HEK293 (cell line): ENCODE measurements around the gene OPCML.

Source experiments
- CTCF ChIA-PET: fragments of 350-600 bp; formaldehyde crosslinking; extraction: SDS; loops from one replicate; lab custom pipeline; 2021; ENCODE audit warnings: antibody characterized with exemption; lab: Yijun Ruan, JAX
- POLR2A ChIA-PET: fragments of 300-600 bp; formaldehyde crosslinking; extraction: SDS; loops from one replicate; lab custom pipeline; 2020; ENCODE audit warnings: antibody characterized with exemption, inconsistent platforms; lab: Yijun Ruan, JAX
- H3K27ac ChIP-seq: fragments of 200-500 bp; sonication (Bioruptor generic); 2 replicates; pipeline ENCODE4 v1.5.1; 2014; ENCODE audit warnings: low read depth, low read length, control low read depth, inconsistent platforms; ENCODE audit errors: extremely low read depth
- H3K36me3 ChIP-seq, 2 experiments: fragments of 200-500 bp in 1 of 2; sonication (Bioruptor generic) in 1 of 2; 1 replicate in 1 of 2; 2 replicates in 1 of 2; pipeline ENCODE4 v1.5.1; 2014 to 2017; ENCODE audit warnings: inconsistent platforms in 2 of 2, low read length in 2 of 2; ENCODE audit not compliant: control insufficient read depth in 2 of 2, insufficient read depth in 1 of 2
- H3K4me1 ChIP-seq: fragments of 200-500 bp; sonication (Bioruptor generic); 2 replicates; pipeline ENCODE4 v1.5.1; 2014; ENCODE audit warnings: mild to moderate bottlenecking, low read length, inconsistent platforms; ENCODE audit not compliant: control insufficient read depth, insufficient read depth
- H3K4me3 ChIP-seq: 2 replicates; pipeline ENCODE4 v1.5.1; 2011; ENCODE audit warnings: low read depth, mild to moderate bottlenecking, control low read depth, low read length, moderate library complexity
- H3K9me3 ChIP-seq: fragments of 200-500 bp; sonication (Bioruptor generic); 2 replicates; pipeline ENCODE4 v1.5.1; 2014; ENCODE audit warnings: low read depth, low read length, inconsistent platforms; ENCODE audit not compliant: control insufficient read depth, insufficient read depth
- MYNN ChIP-seq: fragments of 450-650 bp; formaldehyde crosslinking; IDR thresholded peaks from 2 replicates; pipeline ENCODE4 v1.5.1; 2016; ENCODE audit warnings: missing biosample characterization, missing genetic modification characterization, borderline replicate concordance
- SP3 ChIP-seq: fragments of 450-650 bp; formaldehyde crosslinking; IDR thresholded peaks from 2 replicates; pipeline ENCODE4 v1.5.1; 2016; ENCODE audit warnings: missing biosample characterization, missing genetic modification characterization
- ZBTB1 ChIP-seq: fragments of 450-650 bp; formaldehyde crosslinking; IDR thresholded peaks from 2 replicates; pipeline ENCODE4 v1.5.1; 2016; ENCODE audit warnings: missing biosample characterization, missing genetic modification characterization
- ZIC2 ChIP-seq: fragments of 450-650 bp; formaldehyde crosslinking; IDR thresholded peaks from 2 replicates; pipeline ENCODE4 v1.5.1; 2016; ENCODE audit warnings: missing biosample characterization, missing genetic modification characterization
- ZNF112 ChIP-seq: fragments of 450-650 bp; formaldehyde crosslinking; IDR thresholded peaks from 2 replicates; pipeline ENCODE4 v1.5.0; 2017; ENCODE audit warnings: missing biosample characterization, missing genetic modification characterization
- ZNF138 ChIP-seq: fragments of 450-650 bp; formaldehyde crosslinking; IDR thresholded peaks from 2 replicates; pipeline ENCODE4 v1.5.1; 2016; ENCODE audit warnings: missing biosample characterization, missing genetic modification characterization, borderline replicate concordance
- ZNF223 ChIP-seq: fragments of 450-650 bp; formaldehyde crosslinking; IDR thresholded peaks from 2 replicates; pipeline ENCODE4 v1.5.1; 2016; ENCODE audit warnings: missing biosample characterization, missing genetic modification characterization
- ZNF354C ChIP-seq: fragments of 450-650 bp; formaldehyde crosslinking; IDR thresholded peaks from 2 replicates; pipeline ENCODE4 v1.5.1; 2016; ENCODE audit warnings: missing biosample characterization, missing genetic modification characterization, low read depth, borderline replicate concordance
- ZNF423 ChIP-seq: fragments of 450-650 bp; formaldehyde crosslinking; IDR thresholded peaks from 2 replicates; pipeline ENCODE4 v1.5.1; 2016; ENCODE audit warnings: missing biosample characterization, missing genetic modification characterization
- ZNF426 ChIP-seq: fragments of 450-650 bp; formaldehyde crosslinking; IDR thresholded peaks from 2 replicates; pipeline ENCODE4 v1.5.1; 2017; ENCODE audit warnings: missing biosample characterization, missing genetic modification characterization, mild to moderate bottlenecking, inconsistent platforms, moderate library complexity
- ZNF664 ChIP-seq: fragments of 450-650 bp; formaldehyde crosslinking; IDR thresholded peaks from 2 replicates; pipeline ENCODE4 v1.5.1; 2016; ENCODE audit warnings: missing biosample characterization, missing genetic modification characterization
- ZNF747 ChIP-seq: fragments of 450-650 bp; formaldehyde crosslinking; IDR thresholded peaks from 2 replicates; pipeline ENCODE4 v1.5.1; 2016; ENCODE audit warnings: missing biosample characterization, missing genetic modification characterization
- TF ChIP-seq, protein P1 (sequence below): fragments of 450-650 bp; IDR thresholded peaks from 2 replicates; pipeline ENCODE4 v1.5.1; 2018; ENCODE audit warnings: missing biosample characterization, mild to moderate bottlenecking, missing genetic modification characterization
- TF ChIP-seq, protein P2 (sequence below): fragments of 450-650 bp; formaldehyde crosslinking; IDR thresholded peaks from 2 replicates; pipeline ENCODE4 v1.5.1; 2016; ENCODE audit warnings: missing biosample characterization, missing genetic modification characterization

The OPCML gene

DNA sequence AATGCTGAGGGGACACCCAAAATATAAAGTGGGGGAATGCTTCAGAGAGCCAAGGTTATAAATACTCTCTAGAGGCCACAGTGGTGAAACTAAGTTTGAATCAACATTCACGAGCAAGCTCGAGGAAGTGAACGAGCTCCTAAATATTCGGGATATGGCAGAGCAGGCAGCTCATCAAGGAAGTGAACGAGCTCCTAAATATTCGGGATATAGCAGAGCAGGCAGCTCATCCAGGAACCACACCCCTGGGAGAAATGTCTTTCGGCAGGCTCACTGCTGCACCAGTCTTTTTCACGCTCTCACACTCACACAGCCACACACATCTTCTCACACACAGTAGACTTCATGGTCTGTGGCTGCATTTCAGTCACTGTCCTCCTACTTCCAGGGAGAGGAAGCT lies 787.5 kb downstream of the OPCML start:
- H3K4me1 ChIP-seq: no peaks in the 10 kb centered on the region
- CTCF ChIA-PET: no interaction called here
- POLR2A ChIA-PET: no interaction called here
- no peaks in the 10 kb centered on the region for H3K36me3 ChIP-seq
- TF ChIP-seq, protein P1, sequence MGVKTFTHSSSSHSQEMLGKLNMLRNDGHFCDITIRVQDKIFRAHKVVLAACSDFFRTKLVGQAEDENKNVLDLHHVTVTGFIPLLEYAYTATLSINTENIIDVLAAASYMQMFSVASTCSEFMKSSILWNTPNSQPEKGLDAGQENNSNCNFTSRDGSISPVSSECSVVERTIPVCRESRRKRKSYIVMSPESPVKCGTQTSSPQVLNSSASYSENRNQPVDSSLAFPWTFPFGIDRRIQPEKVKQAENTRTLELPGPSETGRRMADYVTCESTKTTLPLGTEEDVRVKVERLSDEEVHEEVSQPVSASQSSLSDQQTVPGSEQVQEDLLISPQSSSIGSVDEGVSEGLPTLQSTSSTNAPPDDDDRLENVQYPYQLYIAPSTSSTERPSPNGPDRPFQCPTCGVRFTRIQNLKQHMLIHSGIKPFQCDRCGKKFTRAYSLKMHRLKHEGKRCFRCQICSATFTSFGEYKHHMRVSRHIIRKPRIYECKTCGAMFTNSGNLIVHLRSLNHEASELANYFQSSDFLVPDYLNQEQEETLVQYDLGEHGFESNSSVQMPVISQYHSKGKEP (tag by site-specific recombination): no peak
- TF ChIP-seq ZIC2 (tag by site-specific recombination) (no peak), ZNF112 (tag by site-specific recombination) (no peak), MYNN (tag by site-specific recombination) (no peak), ZNF664 (tag by site-specific recombination) (no peak), ZNF138 (tag by site-specific recombination) (no peak)
- H3K27ac ChIP-seq: no peak overlapping the region
- H3K9me3 ChIP-seq: no peaks in the 10 kb centered on the region
- no peak overlapping the region for H3K4me3 ChIP-seq

DNA sequence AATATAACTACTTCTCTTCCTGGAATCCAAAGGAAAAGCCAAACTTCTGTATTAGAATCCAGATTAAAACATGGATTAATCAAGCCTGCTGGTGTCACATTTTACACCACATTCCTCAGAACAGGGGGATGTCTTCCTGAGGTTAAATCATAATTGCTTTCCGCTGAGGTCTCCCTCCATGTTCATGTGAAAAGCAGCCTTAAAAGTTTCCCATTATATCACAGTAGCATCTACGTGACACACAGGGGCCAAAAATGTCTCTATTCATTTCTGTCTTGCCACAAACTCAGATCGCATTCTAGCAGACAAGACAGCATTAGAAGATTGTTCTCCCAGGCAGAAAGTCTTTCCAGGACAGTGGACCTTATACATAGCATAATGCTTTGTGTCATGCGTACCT lies 788.7 kb downstream of the OPCML start:
- no peak overlapping the region for H3K27ac ChIP-seq
- H3K4me1 ChIP-seq: no peaks in the 10 kb centered on the region
- POLR2A ChIA-PET: no interaction called here

DNA sequence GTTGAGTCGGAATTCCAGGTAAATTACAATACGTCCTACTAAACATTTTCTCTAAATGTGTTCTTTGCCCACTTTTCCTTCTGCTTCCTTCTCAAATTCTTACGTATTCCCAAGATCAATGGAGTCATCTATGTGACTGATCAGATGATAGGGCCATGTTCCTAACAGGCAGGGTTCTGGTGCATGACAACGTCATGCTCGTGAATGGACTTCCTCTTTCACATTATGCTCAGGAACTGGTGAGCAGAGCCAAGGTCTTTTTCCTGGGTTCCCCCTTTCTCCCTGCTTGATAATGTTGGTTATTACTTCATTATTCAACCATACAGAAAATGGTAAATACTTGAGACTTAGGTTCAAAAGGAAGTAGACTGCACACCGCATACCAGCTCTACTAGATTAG lies 789.4 kb downstream of the OPCML start:
- H3K4me1 ChIP-seq: no peaks in the 10 kb centered on the region
- no peaks in the 10 kb centered on the region for H3K36me3 ChIP-seq
- no peaks in the 10 kb centered on the region for H3K9me3 ChIP-seq
- TF ChIP-seq SP3 (tag by site-specific recombination) (no peak), ZBTB1 (tag by site-specific recombination) (no peak), ZNF223 (tag by site-specific recombination) (no peak), ZNF426 (tag by site-specific recombination) (no peak), ZNF423 (tag by site-specific recombination) (no peak), ZNF747 (tag by site-specific recombination) (no peak)
- TF ChIP-seq, protein P2, sequence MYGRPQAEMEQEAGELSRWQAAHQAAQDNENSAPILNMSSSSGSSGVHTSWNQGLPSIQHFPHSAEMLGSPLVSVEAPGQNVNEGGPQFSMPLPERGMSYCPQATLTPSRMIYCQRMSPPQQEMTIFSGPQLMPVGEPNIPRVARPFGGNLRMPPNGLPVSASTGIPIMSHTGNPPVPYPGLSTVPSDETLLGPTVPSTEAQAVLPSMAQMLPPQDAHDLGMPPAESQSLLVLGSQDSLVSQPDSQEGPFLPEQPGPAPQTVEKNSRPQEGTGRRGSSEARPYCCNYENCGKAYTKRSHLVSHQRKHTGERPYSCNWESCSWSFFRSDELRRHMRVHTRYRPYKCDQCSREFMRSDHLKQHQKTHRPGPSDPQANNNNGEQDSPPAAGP (tag by site-specific recombination): no peak
- POLR2A ChIA-PET: no interaction called here
- H3K27ac ChIP-seq: no peak overlapping the region
- CTCF ChIA-PET: no interaction called here
- no peak overlapping the region for H3K4me3 ChIP-seq

More for the DNA sequence above, 788.7 kb downstream of the OPCML start:
- CTCF ChIA-PET: no interaction called here
- TF ChIP-seq ZBTB1 (tag by site-specific recombination): no peak
- no peak overlapping the region for H3K4me3 ChIP-seq
- H3K36me3 ChIP-seq: no peaks in the 10 kb centered on the region
- no peaks in the 10 kb centered on the region for H3K9me3 ChIP-seq

DNA sequence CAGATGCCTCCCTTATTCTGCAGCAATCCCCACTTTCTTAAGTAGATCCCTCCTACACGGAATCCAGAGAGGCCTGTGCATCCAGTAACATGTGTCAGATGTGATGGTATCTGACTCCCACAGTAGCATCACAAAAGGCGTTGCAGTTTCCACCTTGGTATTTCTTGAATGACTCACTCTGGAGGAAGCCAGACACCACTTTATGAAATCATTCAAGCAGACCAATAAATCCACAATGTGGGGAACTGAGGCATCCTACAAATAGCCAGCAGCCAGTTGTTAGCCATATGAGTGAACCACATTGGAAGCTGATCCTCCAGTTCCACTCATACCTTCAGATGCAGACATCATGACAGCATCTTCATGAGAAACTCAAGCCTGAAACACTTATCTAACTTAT lies 798.1 kb downstream of the OPCML start:
- ChIA-PET POLR2A (no interaction called here), CTCF (no interaction called here)
- Histone ChIP-seq H3K36me3 (no peaks in the 10 kb centered on the region), H3K4me3 (no peak overlapping the region), H3K9me3 (no peaks in the 10 kb centered on the region), H3K4me1 (no peaks in the 10 kb centered on the region), H3K27ac (no peak overlapping the region)
- no peak for TF ChIP-seq ZNF354C
